ENCODE measurements around the gene DLX2.
"Not testable (repeated sequence)": the region's sequence is repeated elsewhere in the genome, so short reads cannot be mapped to it uniquely, and the experiment has no call there.

The DLX2 gene

DNA sequence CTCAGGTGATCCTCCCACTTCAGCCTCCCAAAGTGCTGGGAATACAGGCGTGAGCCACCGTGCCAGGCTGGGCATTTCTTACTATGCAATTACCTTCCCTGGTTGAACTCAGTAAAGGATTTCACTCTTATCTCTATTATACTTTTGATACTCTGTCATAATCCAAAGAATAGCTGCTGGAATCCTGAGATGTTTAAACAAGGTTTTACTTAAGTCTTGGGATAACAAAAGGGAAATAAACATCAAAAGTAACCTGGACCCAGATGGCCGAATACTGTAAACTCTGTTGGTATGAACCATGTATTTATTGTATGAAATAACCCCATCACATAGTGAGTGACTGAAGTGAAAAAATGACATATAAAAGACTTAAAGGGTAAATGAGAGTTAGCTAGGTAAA, 11.9 kb upstream of the DLX2 start:
- no peak overlapping the region for H3K27ac ChIP-seq
- TF ChIP-seq, protein P1, sequence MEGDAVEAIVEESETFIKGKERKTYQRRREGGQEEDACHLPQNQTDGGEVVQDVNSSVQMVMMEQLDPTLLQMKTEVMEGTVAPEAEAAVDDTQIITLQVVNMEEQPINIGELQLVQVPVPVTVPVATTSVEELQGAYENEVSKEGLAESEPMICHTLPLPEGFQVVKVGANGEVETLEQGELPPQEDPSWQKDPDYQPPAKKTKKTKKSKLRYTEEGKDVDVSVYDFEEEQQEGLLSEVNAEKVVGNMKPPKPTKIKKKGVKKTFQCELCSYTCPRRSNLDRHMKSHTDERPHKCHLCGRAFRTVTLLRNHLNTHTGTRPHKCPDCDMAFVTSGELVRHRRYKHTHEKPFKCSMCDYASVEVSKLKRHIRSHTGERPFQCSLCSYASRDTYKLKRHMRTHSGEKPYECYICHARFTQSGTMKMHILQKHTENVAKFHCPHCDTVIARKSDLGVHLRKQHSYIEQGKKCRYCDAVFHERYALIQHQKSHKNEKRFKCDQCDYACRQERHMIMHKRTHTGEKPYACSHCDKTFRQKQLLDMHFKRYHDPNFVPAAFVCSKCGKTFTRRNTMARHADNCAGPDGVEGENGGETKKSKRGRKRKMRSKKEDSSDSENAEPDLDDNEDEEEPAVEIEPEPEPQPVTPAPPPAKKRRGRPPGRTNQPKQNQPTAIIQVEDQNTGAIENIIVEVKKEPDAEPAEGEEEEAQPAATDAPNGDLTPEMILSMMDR (conservative IDR thresholded peaks at IDR 0.05), result no peak

DNA sequence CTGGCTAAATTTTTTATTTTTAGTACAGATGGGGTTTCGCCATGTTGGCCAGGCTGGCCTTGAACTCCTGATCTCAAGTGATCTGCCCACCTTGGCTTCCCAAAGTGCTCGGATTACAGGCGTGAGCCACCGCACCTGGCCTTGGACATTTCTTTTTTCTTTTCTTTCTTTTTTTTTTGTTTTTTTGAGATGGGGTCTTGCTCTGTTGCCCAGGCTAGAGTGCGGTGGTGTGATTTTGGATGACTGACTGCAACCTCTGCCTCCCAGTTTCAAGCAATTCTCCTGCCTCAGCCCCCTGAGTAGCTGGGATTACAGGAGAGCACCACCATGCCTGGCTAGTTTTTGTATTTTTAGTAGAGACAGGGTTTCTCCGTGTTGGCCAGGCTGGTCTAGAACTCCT, 11.5 kb upstream of the DLX2 start:
- H3K27ac ChIP-seq, result not testable (repeated sequence)

DNA sequence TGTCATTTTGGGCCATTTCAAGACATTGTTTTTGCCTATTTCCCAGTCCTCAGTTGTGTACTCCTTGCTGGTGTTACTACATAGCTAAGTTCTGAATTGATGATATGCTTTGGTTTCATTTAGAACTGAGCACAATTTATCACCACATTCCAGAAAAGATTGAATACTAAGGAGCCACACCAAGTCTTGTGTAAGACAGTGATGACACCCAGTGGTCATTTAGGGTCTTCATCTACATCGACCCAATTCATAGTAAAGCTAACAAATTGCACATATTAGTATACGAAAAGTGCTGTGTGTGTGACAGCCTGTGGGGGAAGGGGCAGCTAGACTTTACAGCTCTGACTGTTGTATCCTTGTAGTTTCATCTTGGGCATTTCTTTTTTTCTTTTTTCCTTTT, 10.9 kb upstream of the DLX2 start:
- H3K27ac ChIP-seq, result no peak overlapping the region
- TF ChIP-seq, protein P1 (conservative IDR thresholded peaks at IDR 0.05), result peak; percentile 52

DNA sequence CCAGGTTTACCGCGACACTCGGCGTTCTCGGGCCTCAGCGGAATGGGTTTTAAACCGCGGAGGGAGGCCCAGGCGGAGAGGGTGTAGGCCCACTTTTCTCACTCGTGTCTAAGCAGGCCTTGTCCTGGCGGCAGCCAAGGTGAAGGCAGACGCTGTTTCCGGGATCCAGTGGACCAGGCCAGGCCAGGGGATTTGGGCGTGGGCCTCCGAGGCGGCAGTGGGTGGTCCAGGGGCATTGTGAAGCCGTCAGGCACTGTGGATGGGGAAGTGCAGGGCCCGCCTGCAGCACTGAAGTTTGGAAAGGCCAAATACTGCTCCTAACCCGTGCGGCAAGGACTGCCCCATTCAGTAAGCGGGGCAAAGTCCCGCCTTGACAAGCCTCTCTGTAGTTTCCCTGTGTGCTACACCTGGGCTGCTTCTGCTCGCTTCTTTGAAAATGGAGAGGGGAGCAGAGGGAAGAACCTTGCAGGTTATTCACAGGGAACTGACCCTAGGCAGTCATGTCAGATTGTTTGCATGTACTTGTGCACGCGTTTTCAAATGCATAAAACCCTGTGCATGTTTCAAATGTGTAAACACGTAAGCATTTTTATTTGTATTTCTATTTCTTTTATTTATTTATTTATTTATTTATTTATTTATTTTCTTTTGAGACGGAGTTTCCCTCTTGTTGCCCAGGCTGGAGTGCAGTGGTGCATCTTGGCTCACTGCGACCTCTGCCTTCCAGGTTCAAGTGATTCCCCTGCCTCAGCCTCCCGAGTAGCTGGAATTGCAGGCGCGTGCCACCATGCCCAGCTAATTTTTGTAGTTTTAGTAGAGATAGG, 7.5 kb upstream of the DLX2 start:
- TF ChIP-seq, protein P1 (conservative IDR thresholded peaks at IDR 0.05), result no peak

DNA sequence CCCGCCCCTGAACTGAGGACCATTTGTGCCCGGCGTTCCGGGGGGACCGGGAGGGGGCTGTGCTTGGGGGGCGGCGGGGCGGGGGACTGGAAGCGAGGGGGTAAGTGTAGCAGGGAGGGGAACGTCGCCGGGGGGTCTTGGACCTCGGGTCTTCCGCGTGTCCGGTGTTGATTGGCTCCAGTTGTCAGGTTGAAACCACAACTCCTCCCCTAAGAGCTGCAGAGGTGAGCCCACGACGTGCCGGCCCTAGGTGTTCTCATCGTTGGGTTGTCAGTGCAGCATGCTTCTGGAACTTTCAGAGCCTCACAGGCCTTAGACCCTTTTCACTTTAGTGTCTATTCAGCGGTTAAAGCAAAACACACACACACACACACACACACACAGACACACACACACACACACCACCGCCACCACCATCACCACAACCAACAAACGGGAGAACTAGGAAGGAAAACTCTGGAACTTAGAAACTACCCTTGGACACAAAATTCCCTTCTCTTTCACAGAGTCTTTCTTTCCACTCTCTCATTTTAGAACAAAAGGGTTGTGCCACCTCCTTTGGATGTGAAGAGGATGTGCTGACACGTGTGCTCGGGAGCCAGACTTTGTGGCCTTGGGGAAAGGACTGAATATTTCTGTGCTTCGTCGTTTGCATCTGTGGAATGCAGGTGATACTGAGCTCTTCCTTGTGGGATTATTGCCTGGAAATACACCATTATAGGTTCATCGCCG, 6.7 kb upstream of the DLX2 start:
- TF ChIP-seq, protein P1 (conservative IDR thresholded peaks at IDR 0.05), result no peak
- H3K27ac ChIP-seq, result no peak overlapping the region

More for the DNA sequence above, 7.5 kb upstream of the DLX2 start:
- no peak overlapping the region for H3K27ac ChIP-seq

DNA sequence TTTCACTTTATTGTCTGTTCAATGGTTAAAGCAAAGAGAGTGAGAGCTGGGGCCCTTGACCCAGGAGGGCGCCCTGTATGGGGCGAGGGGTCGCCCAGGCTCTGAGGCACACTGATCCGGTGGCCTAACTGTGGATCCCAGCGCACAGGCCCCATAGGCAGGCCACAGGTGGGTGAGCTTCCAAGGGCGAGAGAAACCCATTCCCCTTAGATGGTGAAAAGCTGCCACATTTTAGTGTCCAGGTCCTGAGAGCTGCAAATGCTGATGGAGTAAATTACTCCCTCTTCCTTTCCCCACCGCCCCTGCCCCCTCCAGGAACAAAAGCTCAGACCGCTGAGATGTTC, 5.9 kb upstream of the DLX2 start:
- H3K27ac ChIP-seq, result no peak overlapping the region
- TF ChIP-seq, protein P1 (conservative IDR thresholded peaks at IDR 0.05), result no peak

DNA sequence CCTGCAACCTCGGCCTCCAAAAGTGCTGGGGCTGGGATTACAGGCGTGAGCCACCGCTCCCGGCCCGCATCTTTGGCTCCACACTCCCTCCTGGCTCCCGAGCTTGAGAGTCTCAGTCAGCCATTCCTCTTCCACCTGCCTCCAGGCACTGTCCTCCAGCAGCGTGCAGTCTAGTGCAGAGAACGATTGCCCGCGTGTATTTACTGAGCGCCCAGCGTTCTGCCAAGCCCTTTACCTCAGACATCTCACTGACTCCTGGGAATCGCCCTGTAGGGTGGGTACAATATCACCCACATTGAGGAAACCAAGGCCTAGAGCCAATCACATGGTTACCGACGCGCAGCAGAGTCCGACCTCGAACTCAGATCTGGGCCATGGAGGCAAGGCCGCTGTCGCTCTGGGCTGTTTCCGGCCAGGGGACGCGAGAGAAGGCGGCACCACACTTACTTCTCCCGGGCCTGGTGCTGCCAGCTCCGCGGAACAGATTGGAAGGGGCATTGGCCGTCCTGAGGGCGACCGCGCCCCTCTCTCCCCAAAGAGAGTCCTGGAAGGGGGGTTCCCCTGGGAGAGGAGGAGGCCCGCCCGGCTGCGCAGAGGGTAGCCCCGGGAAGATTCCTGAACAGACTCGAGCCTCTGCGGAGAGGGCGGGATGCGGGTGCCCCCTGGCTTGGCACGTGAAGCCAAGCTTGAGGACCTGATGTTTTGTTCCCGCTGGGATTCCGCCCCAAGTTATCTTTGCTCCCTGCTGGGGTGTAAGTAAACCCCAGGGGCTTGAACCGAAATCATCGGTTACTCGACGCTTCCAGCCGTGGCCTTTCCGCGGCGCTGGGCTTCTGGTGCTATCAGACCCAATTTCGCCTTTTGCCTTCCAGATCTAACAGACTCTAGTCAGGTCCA, 5.2 kb upstream of the DLX2 start:
- TF ChIP-seq, protein P1 (conservative IDR thresholded peaks at IDR 0.05), result no peak
- H3K27ac ChIP-seq, result no peak overlapping the region
